DND-41 (cell line): ENCODE measurements around the gene DHODH.

Experiments
- EZH2 ChIP-seq: IDR thresholded peaks from 3 replicates; pipeline ENCODE4 v1.6.1; 2012; ENCODE audit warnings: borderline replicate concordance, low read depth, mild to moderate bottlenecking, moderate library complexity, low read length, inconsistent platforms; ENCODE audit not compliant: severe bottlenecking
- TF ChIP-seq, protein P1 (sequence below): IDR thresholded peaks from 2 replicates; pipeline ENCODE4 v1.5.1; 2012; ENCODE audit warnings: borderline replicate concordance, low read length, moderate library complexity, mild to moderate bottlenecking; ENCODE audit not compliant: poor library complexity, severe bottlenecking; ENCODE audit errors: extremely low read depth

DNA sequence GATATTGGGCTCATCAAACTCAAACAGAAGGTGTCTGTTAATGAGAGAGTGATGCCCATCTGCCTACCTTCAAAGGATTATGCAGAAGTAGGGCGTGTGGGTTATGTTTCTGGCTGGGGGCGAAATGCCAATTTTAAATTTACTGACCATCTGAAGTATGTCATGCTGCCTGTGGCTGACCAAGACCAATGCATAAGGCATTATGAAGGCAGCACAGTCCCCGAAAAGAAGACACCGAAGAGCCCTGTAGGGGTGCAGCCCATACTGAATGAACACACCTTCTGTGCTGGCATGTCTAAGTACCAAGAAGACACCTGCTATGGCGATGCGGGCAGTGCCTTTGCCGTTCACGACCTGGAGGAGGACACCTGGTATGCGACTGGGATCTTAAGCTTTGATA lies 51.9 kb downstream of the DHODH start:
- TF ChIP-seq EZH2: no peak
- TF ChIP-seq, protein P1, sequence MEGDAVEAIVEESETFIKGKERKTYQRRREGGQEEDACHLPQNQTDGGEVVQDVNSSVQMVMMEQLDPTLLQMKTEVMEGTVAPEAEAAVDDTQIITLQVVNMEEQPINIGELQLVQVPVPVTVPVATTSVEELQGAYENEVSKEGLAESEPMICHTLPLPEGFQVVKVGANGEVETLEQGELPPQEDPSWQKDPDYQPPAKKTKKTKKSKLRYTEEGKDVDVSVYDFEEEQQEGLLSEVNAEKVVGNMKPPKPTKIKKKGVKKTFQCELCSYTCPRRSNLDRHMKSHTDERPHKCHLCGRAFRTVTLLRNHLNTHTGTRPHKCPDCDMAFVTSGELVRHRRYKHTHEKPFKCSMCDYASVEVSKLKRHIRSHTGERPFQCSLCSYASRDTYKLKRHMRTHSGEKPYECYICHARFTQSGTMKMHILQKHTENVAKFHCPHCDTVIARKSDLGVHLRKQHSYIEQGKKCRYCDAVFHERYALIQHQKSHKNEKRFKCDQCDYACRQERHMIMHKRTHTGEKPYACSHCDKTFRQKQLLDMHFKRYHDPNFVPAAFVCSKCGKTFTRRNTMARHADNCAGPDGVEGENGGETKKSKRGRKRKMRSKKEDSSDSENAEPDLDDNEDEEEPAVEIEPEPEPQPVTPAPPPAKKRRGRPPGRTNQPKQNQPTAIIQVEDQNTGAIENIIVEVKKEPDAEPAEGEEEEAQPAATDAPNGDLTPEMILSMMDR: no peak
